ENCODE data around the gene ZNF75A.
A peak's percentile ranks its signal among the peaks of the same experiment; 100 is the strongest.

The ZNF75A gene

GRCh38 chr16:3289998-3290673, 15.2 kb upstream of the ZNF75A start:
- no peak for DNase-seq

DNA sequence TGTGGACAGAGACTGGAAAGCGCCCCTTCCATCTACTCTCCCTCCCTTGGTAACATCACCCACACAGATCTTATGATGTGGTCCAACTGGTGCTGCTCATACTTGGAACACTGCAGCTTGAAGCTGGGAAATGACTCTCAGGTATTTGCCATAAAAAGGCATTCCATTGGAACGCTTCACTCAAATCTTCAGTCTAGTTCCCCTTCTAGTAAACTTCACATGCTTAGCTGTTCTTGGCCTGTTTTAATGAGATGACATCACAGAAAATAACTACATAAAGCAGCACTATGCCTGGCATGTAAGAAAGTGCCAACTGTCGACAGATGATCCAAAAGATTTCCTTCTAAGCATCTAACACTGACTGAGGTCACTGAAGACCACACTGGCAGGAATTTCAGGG, 12.7 kb upstream of the ZNF75A start:
- no peak for DNase-seq

DNA sequence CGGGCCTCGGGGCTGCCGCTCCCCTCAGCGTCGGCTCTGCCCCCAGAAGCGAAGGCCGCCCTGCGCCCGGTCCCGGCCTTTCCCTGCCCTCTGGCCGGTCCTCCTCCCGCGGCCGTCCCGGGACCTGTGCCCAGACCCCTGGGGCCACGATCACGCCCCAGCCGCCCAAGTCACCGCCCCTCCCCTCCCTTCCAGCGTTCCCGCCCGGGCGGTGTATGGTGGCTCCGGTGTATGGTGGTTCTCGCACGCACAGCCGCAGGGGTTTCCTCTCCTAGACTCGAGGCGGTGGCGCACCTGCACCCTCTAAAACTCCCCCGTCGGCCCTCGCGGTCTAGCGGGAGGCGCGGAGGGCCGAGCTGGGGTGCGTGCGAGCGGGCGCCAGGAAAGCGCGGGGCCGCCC, 10.1 kb upstream of the ZNF75A start:
- DNase-seq = no peak

- no peak for DNase-seq
Measured at GRCh38 chr16:3295783-3296182, 9.5 kb upstream of the ZNF75A start.

DNA sequence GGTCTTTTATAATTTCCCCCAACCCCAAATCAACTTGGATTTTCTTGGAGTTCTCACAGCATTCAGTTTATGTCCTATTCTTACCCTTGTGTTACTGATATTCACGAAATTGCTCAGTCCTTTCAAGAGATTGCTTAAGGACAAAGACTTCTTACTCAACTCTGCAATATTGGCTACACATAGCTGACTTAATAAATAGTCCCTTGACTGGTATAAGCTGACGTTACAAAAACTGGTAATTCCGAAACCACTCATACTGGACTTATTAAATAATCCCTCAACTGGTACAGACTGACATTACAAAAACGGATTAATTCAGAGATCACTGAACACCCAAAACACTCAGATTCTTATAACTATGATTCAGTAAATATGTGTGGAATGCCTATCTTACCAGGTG, 927 bp upstream of the ZNF75A start:
- no peak for DNase-seq

DNA sequence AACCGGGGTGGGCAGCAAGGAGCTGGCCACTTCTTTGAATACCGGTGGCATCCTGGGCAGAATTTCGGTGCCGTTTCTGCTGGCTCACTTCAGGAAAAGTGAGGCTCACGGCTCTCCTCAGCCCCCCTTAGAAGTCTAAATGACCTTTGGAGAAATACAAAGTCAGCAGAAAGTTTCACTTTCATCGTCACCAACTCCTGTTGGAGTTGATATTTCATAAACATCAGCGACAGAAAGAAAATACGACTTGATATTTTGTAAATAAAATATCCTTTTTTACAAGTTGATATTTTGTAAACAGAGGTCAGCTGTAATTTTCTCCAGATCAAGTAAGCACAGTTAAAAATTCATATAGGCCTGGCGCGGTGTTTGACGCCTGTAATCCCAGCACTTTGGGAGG, 781 bp downstream of the ZNF75A start:
- DNase-seq = no peak

DNA sequence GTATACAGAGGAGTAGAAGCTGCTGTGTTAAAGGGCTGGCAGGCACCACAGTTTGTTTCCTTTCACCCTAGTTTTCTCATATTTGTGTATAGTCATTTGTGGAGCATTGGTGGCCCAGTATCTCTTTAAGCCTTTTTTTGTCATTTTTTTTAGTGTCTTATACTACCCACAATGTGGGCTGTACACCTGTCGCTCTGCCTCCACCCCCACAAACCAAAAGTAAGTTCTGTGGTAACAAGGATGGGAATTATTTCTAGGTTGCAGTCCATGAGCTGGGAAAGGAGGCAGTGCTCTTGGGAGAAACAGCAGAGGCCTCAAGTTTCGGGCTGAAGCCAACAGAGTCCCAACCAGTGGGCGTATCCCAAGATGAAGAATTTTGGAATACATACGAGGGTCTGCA, 6.2 kb downstream of the ZNF75A start:
- DNase-seq = no peak

GRCh38 chr16:3317315-3317999, 12.2 kb downstream of the ZNF75A start:
- no peak for DNase-seq

DNA sequence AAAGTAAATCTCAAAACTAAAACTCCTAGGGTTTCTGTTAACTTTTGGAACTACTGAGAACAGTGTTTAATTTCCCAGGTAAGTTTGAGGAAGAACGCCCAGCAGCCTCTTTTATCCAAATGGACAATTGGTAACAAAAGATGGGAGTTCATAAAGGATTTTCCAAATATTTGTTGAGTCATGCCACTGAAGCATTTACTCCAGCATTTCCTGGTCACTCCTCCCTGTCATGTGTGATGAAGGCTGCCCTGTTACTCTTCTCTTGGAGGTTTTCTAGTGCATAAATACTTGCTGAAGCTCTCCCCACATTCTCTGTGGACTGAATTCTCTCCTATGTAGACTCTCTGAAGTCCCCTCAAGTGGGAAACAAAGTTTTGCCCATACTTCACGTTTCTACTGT, 16.5 kb downstream of the ZNF75A start:
- no peak for DNase-seq

GRCh38 chr16:3327514-3327913, 22.2 kb downstream of the ZNF75A start:
- no peak for DNase-seq

GRCh38 chr16:3328104-3328503, 22.8 kb downstream of the ZNF75A start:
- no peak for DNase-seq

- no peak for DNase-seq
Measured at GRCh38 chr16:3328643-3329042, 23.3 kb downstream of the ZNF75A start.

- DNase-seq = no peak
Measured at GRCh38 chr16:3346041-3346440, 40.7 kb downstream of the ZNF75A start.

GRCh38 chr16:3347586-3347985, 42.3 kb downstream of the ZNF75A start:
- DNase-seq = no peak

DNA sequence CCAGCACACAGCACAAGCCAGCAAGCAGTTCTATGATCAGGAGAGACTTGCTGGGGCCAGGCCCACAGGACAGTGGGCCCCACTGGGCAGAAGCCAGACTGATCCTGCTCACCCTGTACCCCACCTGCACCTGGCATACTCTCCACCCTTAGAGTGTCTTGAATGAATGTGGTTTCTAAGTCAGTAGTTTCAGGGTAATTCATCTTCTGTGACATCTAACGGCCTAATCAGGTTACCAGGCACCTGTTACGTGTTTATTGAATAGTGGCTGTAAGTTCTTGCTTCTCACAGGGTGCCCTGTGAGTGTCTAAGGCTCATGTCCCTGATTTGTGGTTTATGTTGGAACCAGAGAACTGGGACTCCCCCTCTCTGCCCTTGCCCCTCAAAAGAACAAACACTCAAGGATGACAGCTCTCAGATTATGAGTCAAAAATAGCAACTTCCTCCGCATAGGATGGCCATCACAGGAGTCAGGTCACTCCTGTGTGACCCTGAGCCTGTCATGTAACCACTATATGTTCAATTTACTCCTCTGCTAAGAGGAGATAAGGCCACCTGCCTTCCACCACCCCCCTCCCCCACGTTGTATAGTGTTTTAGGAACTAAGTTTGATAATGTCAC, 43.4 kb downstream of the ZNF75A start:
- no peak for DNase-seq

DNA sequence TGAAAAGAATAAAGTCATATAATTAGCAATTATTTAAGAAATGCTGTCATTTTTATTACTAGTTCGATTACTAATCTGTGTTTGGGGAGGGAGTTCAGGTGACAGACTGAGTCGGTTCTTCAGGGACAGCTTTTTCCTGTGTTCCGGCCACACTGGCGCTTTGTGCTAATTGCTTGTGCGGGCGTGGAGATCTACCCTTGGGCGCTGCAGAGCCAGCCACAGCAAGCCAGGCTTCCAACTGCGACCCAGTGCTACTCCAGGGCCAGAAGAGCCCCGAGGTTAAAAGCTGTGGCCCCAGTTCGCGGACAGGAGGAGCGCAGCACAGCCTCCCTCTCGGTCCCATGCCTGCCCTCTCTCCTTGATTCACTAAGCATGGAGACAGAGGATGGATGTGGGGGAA, 43.9 kb downstream of the ZNF75A start:
- DNase-seq = no peak

- no peak for DNase-seq
Measured at GRCh38 chr16:3355589-3355988, 50.3 kb downstream of the ZNF75A start, which contains the start of gene OR2C1. Gene OR2C1, plus strand, starts transcription at chr16:3355889. Its CDS starts 52 bp downstream, at chr16:3355941.

GRCh38 chr16:3356118-3356517, 50.8 kb downstream of the ZNF75A start:
- DNase-seq = no peak

- DNase-seq = no peak
Measured at GRCh38 chr16:3358871-3359270, 53.6 kb downstream of the ZNF75A start.

DNA sequence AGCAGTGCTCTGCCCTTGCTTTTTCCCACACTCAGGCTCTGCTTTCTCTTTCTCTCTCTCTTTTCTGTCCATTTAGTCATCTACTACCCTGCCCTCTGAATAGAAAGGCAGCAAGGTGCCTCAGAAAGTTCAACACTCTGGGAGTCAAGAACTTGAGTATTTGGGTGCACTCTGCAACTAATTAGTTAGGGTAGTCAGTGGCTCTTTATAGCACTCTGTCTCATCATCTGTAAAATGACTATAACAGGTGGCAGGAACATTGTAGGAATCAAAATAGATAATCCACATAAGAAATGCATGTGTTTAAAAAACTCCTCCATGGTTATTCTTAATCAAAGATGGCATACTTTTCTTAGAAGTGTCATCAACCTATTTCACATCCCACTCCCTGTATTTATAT, 57.6 kb downstream of the ZNF75A start:
- DNase-seq = no peak

- DNase-seq = no peak
Measured at GRCh38 chr16:3363793-3364192, 58.5 kb downstream of the ZNF75A start.

GRCh38 chr16:3364774-3365427, 59.6 kb downstream of the ZNF75A start:
- DNase-seq = peak; percentile 82

All from activated CD8-positive, alpha-beta memory T cell treated with anti-CD3 and anti-CD28 coated beads, Interleukin-2, amount 50 U/mL, for 4 hours (primary cell).